Coronary artery (tissue), 2 donors: Measurements from ENCODE around the gene ERI2.

Source experiments
- DNase-seq: peaks from one replicate; pipeline ENCODE4 v3.0.0-alpha.2; 2017; ENCODE audit warnings: low spot score
- H3K27ac ChIP-seq, 2 donors: fragments of 200-600 bp; sonication (generic); one replicate each; pipeline ENCODE4 v1.5.1; 2016 to 2019
- H3K4me3 ChIP-seq: fragments of 200-600 bp; sonication (generic); 2 replicates; pipeline ENCODE4 v1.5.1; 2016; ENCODE audit warnings: mild to moderate bottlenecking, moderate library complexity
- TF ChIP-seq, protein P1 (sequence below): fragments of 200-600 bp; sonication (generic); IDR thresholded peaks from one replicate; pipeline ENCODE4 v1.5.1; 2019; ENCODE audit warnings: antibody characterized with exemption

The ERI2 gene

DNA sequence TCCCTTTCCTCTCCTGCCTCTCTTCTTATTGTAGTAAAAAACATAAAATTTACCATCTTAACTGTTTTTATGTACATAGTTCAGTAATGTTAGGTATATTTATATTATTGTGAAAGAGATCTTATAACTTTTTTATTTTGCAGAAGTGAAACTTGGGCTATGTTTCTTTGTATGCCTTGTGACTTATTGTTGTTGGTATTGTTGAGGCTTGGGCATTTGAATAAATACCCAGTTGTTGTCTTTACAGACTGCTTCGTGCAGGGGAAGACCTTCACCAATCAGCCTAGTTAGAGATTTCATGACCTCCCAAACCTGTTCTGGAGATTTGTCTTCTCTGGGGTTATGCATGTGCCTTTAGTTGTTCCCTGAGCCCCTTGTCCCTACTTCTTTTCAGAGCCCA, 32.0 kb upstream of the ERI2 start:
- TF ChIP-seq, protein P1, sequence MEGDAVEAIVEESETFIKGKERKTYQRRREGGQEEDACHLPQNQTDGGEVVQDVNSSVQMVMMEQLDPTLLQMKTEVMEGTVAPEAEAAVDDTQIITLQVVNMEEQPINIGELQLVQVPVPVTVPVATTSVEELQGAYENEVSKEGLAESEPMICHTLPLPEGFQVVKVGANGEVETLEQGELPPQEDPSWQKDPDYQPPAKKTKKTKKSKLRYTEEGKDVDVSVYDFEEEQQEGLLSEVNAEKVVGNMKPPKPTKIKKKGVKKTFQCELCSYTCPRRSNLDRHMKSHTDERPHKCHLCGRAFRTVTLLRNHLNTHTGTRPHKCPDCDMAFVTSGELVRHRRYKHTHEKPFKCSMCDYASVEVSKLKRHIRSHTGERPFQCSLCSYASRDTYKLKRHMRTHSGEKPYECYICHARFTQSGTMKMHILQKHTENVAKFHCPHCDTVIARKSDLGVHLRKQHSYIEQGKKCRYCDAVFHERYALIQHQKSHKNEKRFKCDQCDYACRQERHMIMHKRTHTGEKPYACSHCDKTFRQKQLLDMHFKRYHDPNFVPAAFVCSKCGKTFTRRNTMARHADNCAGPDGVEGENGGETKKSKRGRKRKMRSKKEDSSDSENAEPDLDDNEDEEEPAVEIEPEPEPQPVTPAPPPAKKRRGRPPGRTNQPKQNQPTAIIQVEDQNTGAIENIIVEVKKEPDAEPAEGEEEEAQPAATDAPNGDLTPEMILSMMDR = no peak
- H3K27ac ChIP-seq = no peak overlapping the region
- no peak overlapping the region for H3K4me3 ChIP-seq
- no peak for DNase-seq

DNA sequence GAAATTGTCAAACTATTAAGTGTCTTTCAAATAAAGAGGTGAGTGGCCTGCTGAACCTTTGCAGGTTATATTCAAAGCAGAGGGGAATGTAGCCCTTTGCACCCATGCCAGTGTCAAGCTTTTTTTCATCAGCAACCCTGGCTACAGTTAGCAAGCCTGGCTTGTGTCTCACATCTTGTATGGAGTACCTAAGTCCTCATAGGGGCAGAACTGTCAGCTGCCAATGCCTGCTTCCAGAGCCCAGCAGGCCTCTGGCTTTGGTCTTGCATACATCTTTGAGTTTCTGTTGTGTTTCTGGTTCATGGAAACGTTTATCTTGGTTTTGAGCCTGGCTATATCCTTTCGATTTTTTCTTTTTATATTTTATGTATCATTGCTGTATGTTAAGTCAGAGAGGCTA, 26.8 kb upstream of the ERI2 start:
- Histone ChIP-seq H3K27ac (no peak overlapping the region), H3K4me3 (no peak overlapping the region)
- TF ChIP-seq, protein P1 = no peak
- DNase-seq = no peak

DNA sequence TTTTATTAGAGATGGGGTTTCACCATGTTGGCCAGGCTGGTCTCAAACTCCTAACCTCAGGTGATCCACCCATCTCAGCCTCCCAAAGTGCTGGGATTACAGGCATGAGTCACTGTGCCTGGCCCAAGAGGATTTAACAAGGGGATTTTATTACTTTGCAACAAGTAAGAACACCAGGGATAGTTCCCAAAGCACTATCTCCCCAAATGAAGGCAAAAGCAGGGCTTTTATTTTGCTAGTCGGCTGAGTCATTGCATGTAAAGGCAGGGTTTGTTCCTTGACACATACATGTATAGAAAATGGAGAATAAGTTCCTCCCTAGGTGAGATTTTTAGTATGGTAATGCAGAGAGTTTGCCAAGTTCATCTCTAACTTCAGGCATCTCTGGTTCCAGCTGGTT, 24.1 kb upstream of the ERI2 start:
- TF ChIP-seq, protein P1 = no peak
- H3K27ac ChIP-seq = no peak overlapping the region
- DNase-seq = no peak
- H3K4me3 ChIP-seq = no peak overlapping the region

DNA sequence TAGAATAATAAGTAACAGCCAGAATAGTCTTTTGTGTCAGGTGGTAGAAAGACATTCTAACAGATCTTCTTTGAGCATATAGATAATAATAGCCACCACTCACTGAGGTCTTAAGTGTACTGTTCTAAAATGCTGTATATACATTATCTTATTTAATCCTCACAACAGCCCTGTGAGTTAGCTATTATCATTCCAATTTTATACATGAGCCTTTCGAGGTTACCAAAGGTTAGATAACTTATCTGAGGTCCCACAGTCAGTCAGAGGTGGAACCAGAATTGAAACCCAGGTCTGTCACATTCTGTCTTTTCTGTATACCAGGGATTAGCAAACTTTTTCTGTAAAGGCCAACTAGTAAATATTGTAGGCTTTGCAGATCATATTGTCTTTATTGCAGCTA, 23.3 kb upstream of the ERI2 start:
- Histone ChIP-seq H3K27ac (no peak overlapping the region), H3K4me3 (no peak overlapping the region)
- TF ChIP-seq, protein P1 = no peak
- no peak for DNase-seq

DNA sequence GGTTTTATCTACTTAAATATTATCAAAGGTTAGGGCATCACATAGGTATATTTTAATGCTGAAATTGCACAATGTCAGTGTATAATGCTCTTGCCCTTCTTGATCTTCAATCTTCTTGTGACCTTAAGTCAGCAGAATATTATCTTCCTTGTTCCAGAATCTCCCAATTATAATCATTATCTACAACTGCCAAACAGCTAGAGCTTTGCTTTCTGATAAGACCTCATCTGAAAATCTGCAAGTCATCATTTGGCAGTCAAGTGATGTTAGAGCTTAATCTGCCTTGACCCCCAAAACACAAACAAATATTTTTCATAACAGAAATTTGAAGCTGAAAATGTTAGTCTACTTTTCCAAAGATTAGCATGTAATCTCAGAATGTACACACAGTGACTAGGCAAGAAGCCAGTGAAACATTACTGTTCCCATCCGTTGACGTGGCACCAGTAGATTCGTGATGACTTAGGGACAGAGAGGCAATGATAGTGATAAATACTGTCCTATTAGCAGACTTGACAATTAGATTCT, 19.8 kb upstream of the ERI2 start:
- H3K27ac ChIP-seq = no peak overlapping the region
- DNase-seq = no peak
- H3K4me3 ChIP-seq = no peak overlapping the region
- TF ChIP-seq, protein P1 = no peak

DNA sequence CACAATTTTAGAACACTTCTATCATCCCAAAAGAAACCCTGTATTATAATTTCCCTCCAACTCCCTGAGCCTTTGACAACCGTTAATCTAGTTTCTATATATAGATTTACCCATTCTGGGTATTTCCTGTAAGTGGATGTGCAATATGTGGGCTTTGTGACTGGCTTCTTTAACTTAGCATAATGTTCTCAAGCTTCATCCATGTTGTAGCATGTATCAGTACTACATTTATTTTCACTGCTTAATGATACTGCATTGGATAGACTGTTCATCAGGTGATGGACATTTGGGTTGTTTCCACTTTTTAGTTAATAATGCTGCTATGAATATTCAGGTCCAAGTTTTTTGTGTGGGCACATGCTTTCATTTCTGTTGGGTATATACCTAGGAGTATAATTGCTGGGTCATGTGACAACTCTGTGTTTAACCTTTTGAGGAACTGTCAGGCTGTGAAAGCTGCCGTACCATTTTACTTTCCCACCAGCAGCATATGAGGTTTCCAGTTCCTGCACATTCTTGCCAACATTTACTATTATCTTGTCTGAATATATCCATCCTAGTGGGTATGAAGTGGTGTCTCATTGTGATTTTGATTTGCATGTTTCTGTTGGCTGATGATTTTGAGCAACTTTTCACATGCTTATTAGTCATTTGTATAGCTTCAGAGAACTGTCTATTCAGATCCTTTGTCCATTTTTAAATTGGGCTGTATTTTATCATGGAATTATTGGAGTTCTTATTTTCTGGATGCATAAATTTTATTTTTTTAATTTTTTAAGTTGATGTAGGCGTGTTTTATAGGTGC, 16.5 kb upstream of the ERI2 start:
- TF ChIP-seq, protein P1 = no peak
- no peak for DNase-seq
- Histone ChIP-seq H3K27ac (no peak overlapping the region), H3K4me3 (no peak overlapping the region)

DNA sequence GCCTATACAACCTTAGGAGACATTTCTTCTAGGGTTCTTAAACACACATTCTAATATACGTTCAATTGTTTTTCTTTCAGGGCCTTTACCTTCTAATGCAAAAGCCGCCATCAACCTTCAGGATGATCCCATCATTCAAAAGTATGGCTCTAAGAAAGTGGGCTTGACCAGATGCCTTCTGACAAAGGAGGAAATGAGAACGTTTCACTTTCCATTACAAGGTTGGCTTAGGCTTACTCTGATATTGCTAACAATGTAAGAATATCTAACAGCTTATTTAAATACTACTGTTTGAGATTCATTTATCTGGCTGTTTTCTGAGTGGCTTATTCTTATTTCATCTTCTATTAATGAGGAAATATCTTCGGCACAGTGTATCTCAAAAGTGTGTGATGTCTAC, 15.4 kb upstream of the ERI2 start:
- TF ChIP-seq, protein P1 = no peak
- H3K4me3 ChIP-seq = no peak overlapping the region
- no peak overlapping the region for H3K27ac ChIP-seq
- DNase-seq = no peak
